ENCODE measurements around the gene ARHGAP15.

The ARHGAP15 gene

DNA sequence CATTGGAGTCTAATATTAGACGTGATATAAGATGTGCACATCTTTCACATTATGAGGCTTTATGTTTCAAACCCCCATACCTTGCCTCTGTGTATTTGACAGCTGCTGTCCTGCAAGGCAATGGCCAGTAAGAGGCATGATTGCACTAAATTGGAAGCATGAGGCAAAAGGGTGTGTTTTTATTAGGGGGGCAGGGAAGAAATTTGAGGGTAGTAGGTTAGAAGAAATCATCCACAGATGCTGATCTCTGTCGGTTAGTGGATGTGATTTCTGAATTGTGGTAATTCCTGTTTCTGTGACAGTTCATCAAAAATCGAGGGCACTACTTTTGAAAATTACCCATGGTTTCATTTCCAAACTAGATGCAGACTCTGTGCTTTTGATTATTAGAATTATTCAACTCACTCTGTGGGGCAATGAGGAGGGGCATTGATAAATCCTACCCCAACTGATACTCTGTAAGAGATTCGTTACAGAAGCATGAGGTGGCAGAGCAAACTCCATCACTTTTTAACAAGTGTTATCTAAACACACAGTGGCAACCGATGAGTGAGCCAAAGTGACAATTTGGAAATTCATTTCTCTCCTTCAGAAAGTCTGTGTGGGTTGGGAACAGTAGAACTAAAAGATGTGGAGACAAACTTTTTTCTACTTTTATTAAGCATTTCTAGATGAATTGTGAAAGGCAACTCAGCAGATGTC, 453.0 kb downstream of the ARHGAP15 start:
- H3K4me1 ChIP-seq (ENCODE audit: insufficient read depth, insufficient read length): no peaks in the 10 kb centered on the region
- H3K4me3 ChIP-seq (ENCODE audit: insufficient read length, low read depth): no peak overlapping the region
- H3K27me3 ChIP-seq (ENCODE audit: insufficient read depth, insufficient read length): no peaks in the 10 kb centered on the region
- no peaks in the 10 kb centered on the region for H3K9me3 ChIP-seq (ENCODE audit: insufficient read depth, low read length)
- H3K9ac ChIP-seq (ENCODE audit: insufficient read length, low read depth): no peak overlapping the region
- no peaks in the 10 kb centered on the region for H3K36me3 ChIP-seq (ENCODE audit: insufficient read depth, insufficient read length, low read length)
- TF ChIP-seq YY1 (IDR thresholded peaks at IDR 0.05; ENCODE audit: insufficient read depth, insufficient read length): no peak
- TF ChIP-seq SUZ12 (IDR thresholded peaks at IDR 0.05; ENCODE audit: extremely low read depth, insufficient read depth, insufficient read length): no peak
- TF ChIP-seq ZNF274 (IDR thresholded peaks at IDR 0.05; ENCODE audit: low read depth, low read length): no peak
- no peak for DNase-seq (ENCODE audit: low read depth, low spot score)

DNA sequence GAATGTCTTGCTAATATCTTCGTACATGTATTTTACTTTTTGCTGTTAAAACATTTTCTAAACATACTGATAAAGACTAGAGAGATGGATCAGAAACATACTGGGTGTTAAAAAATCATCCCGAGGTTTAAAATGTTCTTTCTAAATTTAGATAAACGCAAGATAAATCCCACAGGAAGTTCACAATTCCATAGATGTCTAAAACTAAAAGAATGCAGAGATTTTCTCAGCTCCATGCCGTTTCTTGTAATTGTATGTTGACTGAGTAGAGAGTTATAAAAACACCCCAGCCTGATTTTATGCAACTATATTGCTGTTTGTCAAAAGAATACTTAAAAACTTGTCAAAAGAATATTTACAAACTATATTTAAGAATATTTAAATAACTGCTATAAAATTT, 455.7 kb downstream of the ARHGAP15 start:
- H3K4me3 ChIP-seq (ENCODE audit: insufficient read length, low read depth): no peak overlapping the region
- no peak for DNase-seq (ENCODE audit: low read depth, low spot score)
- no peaks in the 10 kb centered on the region for H3K27me3 ChIP-seq (ENCODE audit: insufficient read depth, insufficient read length)
- no peaks in the 10 kb centered on the region for H3K36me3 ChIP-seq (ENCODE audit: insufficient read depth, insufficient read length, low read length)
- TF ChIP-seq SUZ12 (IDR thresholded peaks at IDR 0.05; ENCODE audit: extremely low read depth, insufficient read depth, insufficient read length): no peak
- H3K4me1 ChIP-seq (ENCODE audit: insufficient read depth, insufficient read length): no peaks in the 10 kb centered on the region
- no peaks in the 10 kb centered on the region for H3K9me3 ChIP-seq (ENCODE audit: insufficient read depth, low read length)
- H3K9ac ChIP-seq (ENCODE audit: insufficient read length, low read depth): no peak overlapping the region

DNA sequence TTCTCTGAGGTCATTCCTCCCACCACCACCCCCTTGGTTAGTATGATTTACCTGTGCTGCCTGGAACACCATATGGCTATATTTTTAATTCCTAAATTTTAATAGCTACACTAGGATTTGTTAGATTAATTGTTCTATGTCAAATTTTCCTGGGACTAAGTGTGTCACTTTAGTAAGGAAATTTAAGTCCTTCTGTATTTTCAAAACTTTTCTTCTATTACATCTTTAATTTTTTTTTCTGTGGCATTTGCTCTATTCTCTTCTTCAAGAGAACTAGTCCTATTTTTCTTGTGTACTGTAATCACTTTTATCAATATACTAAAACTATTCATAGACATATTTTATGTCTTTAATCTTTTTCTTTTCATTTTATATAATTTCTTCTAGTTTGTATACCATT, 456.9 kb downstream of the ARHGAP15 start:
- H3K9me3 ChIP-seq (ENCODE audit: insufficient read depth, low read length): no peaks in the 10 kb centered on the region
- no peaks in the 10 kb centered on the region for H3K27me3 ChIP-seq (ENCODE audit: insufficient read depth, insufficient read length)
- no peak overlapping the region for H3K9ac ChIP-seq (ENCODE audit: insufficient read length, low read depth)
- no peak for DNase-seq (ENCODE audit: low read depth, low spot score)
- no peak overlapping the region for H3K4me3 ChIP-seq (ENCODE audit: insufficient read length, low read depth)
- TF ChIP-seq SUZ12 (IDR thresholded peaks at IDR 0.05; ENCODE audit: extremely low read depth, insufficient read depth, insufficient read length) (no peak), YY1 (IDR thresholded peaks at IDR 0.05; ENCODE audit: insufficient read depth, insufficient read length) (no peak), ZNF274 (IDR thresholded peaks at IDR 0.05; ENCODE audit: low read depth, low read length) (no peak)
- no peaks in the 10 kb centered on the region for H3K4me1 ChIP-seq (ENCODE audit: insufficient read depth, insufficient read length)
- H3K36me3 ChIP-seq (ENCODE audit: insufficient read depth, insufficient read length, low read length): no peaks in the 10 kb centered on the region

DNA sequence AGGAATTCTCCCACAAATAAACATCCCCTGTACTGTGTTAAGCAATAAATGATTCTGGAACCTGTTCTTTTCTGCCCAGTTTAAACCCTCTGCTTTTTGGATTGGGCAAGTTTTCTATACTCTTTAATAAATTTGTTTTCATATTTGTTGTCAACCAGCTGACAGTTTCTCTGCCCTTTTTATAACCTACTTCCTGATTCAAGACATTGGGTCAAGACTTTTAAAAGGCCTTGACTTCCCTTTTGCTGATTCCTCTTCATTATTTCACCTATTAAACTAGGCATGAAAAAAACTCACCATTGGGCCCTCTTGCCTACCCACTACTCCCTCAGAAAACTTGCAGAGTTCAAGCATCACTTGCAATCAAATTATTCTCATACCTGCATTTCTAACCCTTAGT, 459.5 kb downstream of the ARHGAP15 start:
- no peaks in the 10 kb centered on the region for H3K9me3 ChIP-seq (ENCODE audit: insufficient read depth, low read length)
- no peaks in the 10 kb centered on the region for H3K36me3 ChIP-seq (ENCODE audit: insufficient read depth, insufficient read length, low read length)
- no peak overlapping the region for H3K9ac ChIP-seq (ENCODE audit: insufficient read length, low read depth)
- H3K27me3 ChIP-seq (ENCODE audit: insufficient read depth, insufficient read length): no peaks in the 10 kb centered on the region
- H3K4me3 ChIP-seq (ENCODE audit: insufficient read length, low read depth): no peak overlapping the region
- DNase-seq (ENCODE audit: low read depth, low spot score): no peak
- no peaks in the 10 kb centered on the region for H3K4me1 ChIP-seq (ENCODE audit: insufficient read depth, insufficient read length)
- TF ChIP-seq YY1 (IDR thresholded peaks at IDR 0.05; ENCODE audit: insufficient read depth, insufficient read length): no peak
- no peak for TF ChIP-seq ZNF274 (IDR thresholded peaks at IDR 0.05; ENCODE audit: low read depth, low read length)
- no peak for TF ChIP-seq SUZ12 (IDR thresholded peaks at IDR 0.05; ENCODE audit: extremely low read depth, insufficient read depth, insufficient read length)

DNA sequence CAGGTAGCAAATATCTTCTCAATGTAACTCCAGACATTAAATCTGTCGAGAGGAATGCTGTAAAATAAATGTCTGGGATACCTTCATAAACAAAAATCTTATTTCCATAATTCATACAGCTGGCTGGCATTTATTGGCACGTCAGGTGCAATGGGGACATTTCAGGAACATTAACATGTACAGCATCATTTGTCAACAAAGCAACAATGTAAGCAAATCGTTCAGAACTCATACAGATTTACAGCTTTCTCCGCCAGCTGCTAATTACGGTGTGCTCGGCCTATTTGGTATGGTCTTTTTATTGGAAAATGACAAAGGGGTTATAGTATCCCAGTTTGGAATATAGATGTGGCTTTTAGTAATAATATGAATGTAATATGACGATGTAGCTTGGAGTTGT, 464.9 kb downstream of the ARHGAP15 start:
- no peak for DNase-seq (ENCODE audit: low read depth, low spot score)
- TF ChIP-seq ZNF274 (IDR thresholded peaks at IDR 0.05; ENCODE audit: low read depth, low read length) (no peak), SUZ12 (IDR thresholded peaks at IDR 0.05; ENCODE audit: extremely low read depth, insufficient read depth, insufficient read length) (no peak), YY1 (IDR thresholded peaks at IDR 0.05; ENCODE audit: insufficient read depth, insufficient read length) (no peak)

DNA sequence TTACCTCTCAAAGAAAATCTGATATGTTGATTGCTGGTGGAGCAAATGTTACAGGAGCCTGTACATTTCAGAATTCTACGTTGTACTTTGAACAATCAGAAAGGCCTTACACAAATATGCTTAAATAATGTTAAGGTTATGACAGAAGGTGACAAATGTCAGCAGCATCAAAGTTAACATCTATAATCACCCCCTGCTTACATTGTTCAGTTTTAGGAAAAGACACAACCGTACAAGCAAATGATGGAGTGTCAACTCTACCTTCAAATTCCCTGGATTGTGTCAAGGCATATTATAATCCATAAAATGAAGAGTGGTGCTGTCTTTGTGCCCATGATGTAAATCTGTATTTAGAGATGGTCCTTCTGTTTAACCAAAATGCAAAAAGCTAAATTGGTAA, 465.5 kb downstream of the ARHGAP15 start:
- no peaks in the 10 kb centered on the region for H3K4me1 ChIP-seq (ENCODE audit: insufficient read depth, insufficient read length)
- DNase-seq (ENCODE audit: low read depth, low spot score): no peak
- H3K9me3 ChIP-seq (ENCODE audit: insufficient read depth, low read length): no peaks in the 10 kb centered on the region
- H3K36me3 ChIP-seq (ENCODE audit: insufficient read depth, insufficient read length, low read length): no peaks in the 10 kb centered on the region
- H3K27me3 ChIP-seq (ENCODE audit: insufficient read depth, insufficient read length): no peaks in the 10 kb centered on the region
- H3K4me3 ChIP-seq (ENCODE audit: insufficient read length, low read depth): no peak overlapping the region
- TF ChIP-seq YY1 (IDR thresholded peaks at IDR 0.05; ENCODE audit: insufficient read depth, insufficient read length) (no peak), SUZ12 (IDR thresholded peaks at IDR 0.05; ENCODE audit: extremely low read depth, insufficient read depth, insufficient read length) (no peak), ZNF274 (IDR thresholded peaks at IDR 0.05; ENCODE audit: low read depth, low read length) (no peak)
- no peak overlapping the region for H3K9ac ChIP-seq (ENCODE audit: insufficient read length, low read depth)

More for the DNA sequence above, 464.9 kb downstream of the ARHGAP15 start:
- Histone ChIP-seq H3K36me3 (ENCODE audit: insufficient read depth, insufficient read length, low read length) (no peaks in the 10 kb centered on the region), H3K4me1 (ENCODE audit: insufficient read depth, insufficient read length) (no peaks in the 10 kb centered on the region), H3K9me3 (ENCODE audit: insufficient read depth, low read length) (no peaks in the 10 kb centered on the region), H3K27me3 (ENCODE audit: insufficient read depth, insufficient read length) (no peaks in the 10 kb centered on the region), H3K4me3 (ENCODE audit: insufficient read length, low read depth) (no peak overlapping the region), H3K9ac (ENCODE audit: insufficient read length, low read depth) (no peak overlapping the region)

DNA sequence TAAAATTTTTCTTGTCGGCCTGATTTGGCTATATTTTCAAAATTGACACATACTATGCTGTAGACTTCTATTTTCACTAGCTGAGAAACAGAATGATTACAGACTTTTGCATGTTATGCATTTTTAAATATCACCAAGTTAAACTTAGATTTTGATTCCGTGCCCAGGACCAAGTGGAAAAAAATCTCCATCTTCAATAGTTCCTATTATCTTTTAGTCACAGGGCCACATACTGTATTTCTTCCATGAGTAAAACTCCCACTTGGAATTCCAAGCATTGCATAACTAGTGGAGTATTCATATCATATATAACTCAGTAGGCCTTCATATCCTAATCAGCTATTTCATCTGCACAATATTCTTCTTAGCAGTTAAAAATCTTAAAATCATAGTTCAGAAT, 470.9 kb downstream of the ARHGAP15 start:
- no peak for DNase-seq (ENCODE audit: low read depth, low spot score)
- H3K36me3 ChIP-seq (ENCODE audit: insufficient read depth, insufficient read length, low read length): no peaks in the 10 kb centered on the region
- no peak for TF ChIP-seq SUZ12 (IDR thresholded peaks at IDR 0.05; ENCODE audit: extremely low read depth, insufficient read depth, insufficient read length)
- TF ChIP-seq ZNF274 (IDR thresholded peaks at IDR 0.05; ENCODE audit: low read depth, low read length): no peak
- no peak for TF ChIP-seq YY1 (IDR thresholded peaks at IDR 0.05; ENCODE audit: insufficient read depth, insufficient read length)
- no peaks in the 10 kb centered on the region for H3K27me3 ChIP-seq (ENCODE audit: insufficient read depth, insufficient read length)
- no peak overlapping the region for H3K9ac ChIP-seq (ENCODE audit: insufficient read length, low read depth)
- H3K4me3 ChIP-seq (ENCODE audit: insufficient read length, low read depth): no peak overlapping the region
- H3K9me3 ChIP-seq (ENCODE audit: insufficient read depth, low read length): no peaks in the 10 kb centered on the region
- H3K4me1 ChIP-seq (ENCODE audit: insufficient read depth, insufficient read length): no peaks in the 10 kb centered on the region

All from NT2/D1 (cell line).